Astrocyte (in vitro differentiated cells and primary cell): ENCODE results near the gene SRMS.

Experiments used
- CTCF ChIP-seq: IDR thresholded peaks from 2 replicates; pipeline ENCODE4 v1.5.1; 2011; ENCODE audit warnings: low read depth, mild to moderate bottlenecking, inconsistent platforms, low read length, moderate library complexity; ENCODE audit not compliant: insufficient read depth
- EZH2 ChIP-seq: IDR thresholded peaks from 2 replicates; pipeline ENCODE4 v1.6.1; 2012; ENCODE audit warnings: mild to moderate bottlenecking, low read length, inconsistent platforms; ENCODE audit not compliant: insufficient read depth

GRCh38 chr20:63540417-63541186 lies 6.9 kb downstream of the SRMS start:
- TF ChIP-seq CTCF (no peak), EZH2 (no peak)
